ENCODE data around the gene ZNF79.

ZNF79 gene

DNA sequence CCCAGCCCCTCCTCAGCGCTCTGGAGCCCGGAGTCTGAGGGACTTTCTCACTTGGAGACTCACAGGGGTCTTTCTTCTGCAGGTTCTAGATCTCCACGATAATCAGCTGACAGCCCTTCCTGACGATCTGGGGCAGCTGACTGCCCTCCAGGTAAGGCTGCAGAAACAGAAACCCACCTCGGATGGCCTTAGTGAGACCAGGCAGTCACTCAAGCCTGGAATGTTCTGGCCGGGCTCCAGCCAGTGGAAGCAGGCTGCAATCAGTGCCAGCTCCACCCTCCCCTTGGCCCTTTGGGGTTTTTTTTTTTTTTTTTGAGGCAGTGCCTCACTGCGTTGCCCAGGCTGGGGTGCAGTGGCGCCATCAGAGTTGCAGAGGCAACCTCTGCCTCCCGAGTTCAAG, 34.7 kb downstream of the ZNF79 start:
- no peak for DNase-seq

DNA sequence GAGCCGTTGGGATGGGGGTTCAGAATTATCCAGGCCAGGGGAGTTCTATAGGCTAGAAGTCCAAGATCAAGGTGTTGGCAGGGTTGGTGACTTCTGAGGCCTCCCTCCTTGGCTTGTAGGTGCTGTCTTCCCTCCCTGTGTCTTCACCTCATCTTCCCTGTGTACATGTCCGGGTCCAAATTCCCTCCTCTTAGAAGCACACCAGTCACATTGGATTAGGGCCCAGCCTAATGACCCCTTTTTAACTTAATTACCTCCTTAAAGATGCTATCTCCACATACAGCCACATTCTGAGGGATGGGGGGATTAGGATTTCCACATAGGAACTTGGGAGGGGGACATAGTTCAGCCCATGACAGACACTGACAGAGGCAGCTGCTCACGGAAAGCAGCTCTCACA, 39.2 kb downstream of the ZNF79 start:
- no peak for DNase-seq

GRCh38 chr9:127463911-127464310, 39.7 kb downstream of the ZNF79 start:
- no peak for DNase-seq

- DNase-seq, result peak in 1 of 2 experiments; percentile 27
Measured at GRCh38 chr9:127466407-127466917, 42.3 kb downstream of the ZNF79 start.

DNA sequence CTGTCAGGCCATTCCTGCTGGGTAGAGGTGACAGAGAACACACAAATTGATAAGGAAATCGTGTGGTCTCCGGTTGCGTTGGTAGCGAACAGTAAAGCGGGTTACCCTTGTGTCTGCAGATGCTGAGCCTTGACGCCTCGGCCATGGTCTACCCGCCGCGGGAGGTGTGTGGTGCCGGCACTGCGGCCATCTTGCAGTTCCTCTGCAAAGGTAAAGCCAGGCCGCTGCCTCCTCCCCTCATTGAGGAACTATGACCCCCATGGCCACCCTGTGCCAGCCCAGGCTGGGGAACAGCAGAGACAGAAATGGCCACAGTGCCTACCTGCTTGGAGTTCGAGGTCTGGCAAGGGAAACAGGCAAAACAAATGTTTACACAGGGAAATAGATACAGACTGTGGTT, 43.4 kb downstream of the ZNF79 start:
- no peak for DNase-seq

GRCh38 chr9:127470662-127471061, 46.5 kb downstream of the ZNF79 start:
- no peak for DNase-seq

GRCh38 chr9:127473501-127473900, 49.3 kb downstream of the ZNF79 start:
- DNase-seq, result no peak

GRCh38 chr9:127473932-127474331, 49.8 kb downstream of the ZNF79 start:
- no peak for DNase-seq

DNA sequence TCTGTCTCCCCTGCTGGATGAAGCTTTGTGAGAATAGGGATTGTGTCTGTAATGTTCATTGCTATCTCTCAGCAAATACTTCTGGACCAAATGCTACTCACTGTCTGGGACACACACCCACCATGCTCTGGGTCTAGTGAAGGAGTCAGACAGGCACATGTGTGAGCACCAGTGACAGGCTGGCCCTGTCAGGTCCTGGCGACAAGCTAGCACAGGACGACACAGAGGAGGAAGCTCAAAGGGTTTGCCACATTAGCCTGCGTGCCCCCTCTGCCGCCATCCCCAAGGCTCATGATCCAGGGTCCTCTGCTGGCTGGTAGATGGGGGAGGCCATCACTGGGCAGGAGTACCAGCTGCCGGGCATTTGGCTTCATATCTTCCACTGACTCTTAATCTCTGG, 50.4 kb downstream of the ZNF79 start:
- no peak for DNase-seq

DNA sequence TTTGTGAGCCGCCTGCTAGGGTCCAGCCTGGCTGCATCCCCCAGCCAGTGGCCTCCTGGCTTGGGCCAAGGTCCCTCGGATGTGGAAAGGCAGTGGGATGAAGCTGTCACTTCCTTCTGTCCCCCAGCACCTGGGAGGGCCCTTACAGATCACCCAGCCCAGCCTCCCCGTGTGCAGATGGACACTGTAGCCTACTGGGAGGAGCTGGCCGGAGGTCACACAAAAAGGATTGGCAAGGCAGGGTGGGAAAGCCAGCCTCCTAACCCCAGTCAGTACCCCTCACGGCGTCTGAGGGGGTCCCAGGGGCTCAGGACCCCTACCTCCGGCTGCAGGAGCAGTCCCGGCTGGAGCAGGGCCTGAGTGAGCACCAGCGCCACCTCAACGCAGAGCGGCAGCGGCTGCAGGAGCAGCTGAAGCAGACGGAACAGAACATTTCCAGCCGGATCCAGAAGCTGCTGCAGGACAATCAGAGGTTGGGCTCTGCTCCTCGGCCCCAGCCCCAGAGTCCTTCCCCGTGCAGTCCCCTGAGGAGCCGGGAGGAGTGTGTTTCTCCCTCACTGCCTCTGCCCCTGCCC, 55.4 kb downstream of the ZNF79 start:
- no peak for DNase-seq

DNA sequence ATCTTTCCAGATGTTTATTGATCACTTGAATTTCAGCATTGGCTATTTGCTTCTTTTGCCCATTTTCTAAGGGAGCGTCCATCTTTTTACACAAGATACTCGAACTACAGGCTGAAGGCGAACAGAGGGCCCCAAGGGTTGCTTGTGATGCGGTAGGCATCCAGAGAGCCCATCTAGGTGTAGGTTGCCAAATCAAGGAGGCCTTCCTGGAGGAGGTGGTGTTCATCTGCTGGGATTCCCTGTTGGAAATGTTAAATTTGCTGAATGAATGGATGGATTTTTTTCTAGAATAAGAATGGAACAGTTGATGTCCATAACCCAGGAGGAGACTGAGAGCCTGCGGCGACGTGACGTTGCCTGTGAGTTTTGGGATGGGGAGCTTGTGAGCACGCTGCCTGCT, 58.5 kb downstream of the ZNF79 start:
- DNase-seq, result no peak

DNA sequence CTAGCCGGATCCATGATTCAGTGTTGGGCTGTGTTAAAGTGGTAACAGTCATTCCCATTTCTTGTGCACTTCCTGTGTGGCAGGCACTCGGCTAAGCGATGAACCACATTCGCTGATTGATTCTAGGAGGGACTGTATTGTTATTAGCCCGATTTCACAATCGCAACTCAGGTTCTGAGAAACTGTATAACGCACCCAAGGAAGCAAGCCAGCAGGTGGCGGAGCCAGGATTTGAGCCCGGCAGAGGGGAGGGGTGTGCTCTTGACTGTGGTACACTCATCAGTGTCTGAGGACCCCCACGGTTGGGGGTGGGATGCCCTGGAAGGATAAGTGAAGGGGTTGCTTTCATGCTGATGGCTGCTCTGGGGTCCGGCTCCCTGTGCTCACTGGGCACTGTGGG, 61.8 kb downstream of the ZNF79 start:
- no peak for DNase-seq

- no peak for DNase-seq
Measured at GRCh38 chr9:127488946-127489345, 64.8 kb downstream of the ZNF79 start.

DNA sequence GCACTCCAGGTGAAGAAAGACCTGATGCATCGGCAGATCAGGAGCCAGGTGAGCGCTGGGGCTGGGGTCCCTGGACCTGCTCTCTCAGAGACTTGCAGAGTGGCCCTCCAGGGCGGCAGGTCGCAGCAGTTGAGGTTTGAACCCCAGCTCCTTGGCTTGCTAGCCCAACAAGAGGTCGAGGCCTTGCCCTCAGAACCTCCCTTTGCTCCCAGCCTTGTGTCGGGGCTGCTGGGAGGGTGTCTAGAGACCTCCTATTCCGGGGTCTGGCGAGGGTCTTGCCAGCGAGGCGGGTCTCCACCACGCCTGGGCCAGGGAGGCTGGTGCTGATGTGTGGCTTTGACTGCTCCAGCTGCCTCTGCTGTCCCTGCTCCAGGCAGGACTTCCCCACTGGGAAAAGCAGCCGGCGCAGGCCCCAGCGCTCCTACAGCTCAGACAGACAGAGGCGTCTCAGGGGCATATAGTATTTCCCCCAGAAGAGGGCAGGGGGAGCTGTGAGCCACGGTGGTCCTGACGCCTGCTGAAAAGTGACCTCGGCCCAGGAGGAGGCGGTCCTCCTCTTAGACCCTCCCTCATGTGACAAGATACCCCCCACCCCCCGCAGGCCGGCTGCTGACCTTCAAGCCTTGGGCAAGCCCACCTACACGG, 65.4 kb downstream of the ZNF79 start:
- DNase-seq, result no peak

GRCh38 chr9:127490535-127491230, 66.5 kb downstream of the ZNF79 start:
- no peak for DNase-seq

GRCh38 chr9:127491516-127491915, 67.3 kb downstream of the ZNF79 start:
- DNase-seq, result no peak

DNA sequence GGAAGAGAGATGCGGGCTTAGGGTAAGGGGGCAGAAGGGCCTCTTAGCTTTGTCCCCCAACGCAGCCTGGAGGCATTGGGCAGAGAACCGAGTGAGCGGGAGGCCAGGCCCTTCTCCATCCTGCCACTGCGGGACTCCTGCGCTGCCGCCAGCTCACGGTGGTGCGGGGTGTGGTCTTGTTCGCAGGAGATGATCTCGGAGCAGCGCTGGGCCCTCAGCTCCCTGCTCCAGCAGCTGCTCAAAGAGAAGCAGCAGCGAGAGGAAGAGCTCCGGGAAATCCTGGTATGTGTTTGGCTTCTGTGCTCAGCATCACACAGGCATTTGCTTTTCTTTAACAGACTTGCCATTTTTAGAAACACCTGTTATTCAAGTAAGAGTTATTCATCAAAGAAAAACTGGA, 68.4 kb downstream of the ZNF79 start:
- no peak for DNase-seq

- no peak for DNase-seq
Measured at GRCh38 chr9:127493592-127494303, 69.6 kb downstream of the ZNF79 start.

- no peak for DNase-seq
Measured at GRCh38 chr9:127494304-127494702, 70.1 kb downstream of the ZNF79 start.

All from Kasumi-1 (cell line).